ENCODE data around the gene CCDC198.

Gene CCDC198

GRCh38 chr14:57461777-57462320, 31.8 kb downstream of the CCDC198 start:
- H3K27me3 ChIP-seq (ENCODE audit: control insufficient read depth, insufficient read depth, low read length), result no peaks in the 10 kb centered on the region
- H3K9me3 ChIP-seq (ENCODE audit: control insufficient read depth, low read length), result no peaks in the 10 kb centered on the region
- H3K4me3 ChIP-seq (ENCODE audit: low read length), result no peak overlapping the region
- H3K9ac ChIP-seq (ENCODE audit: low read length), result no peak overlapping the region
- no peaks in the 10 kb centered on the region for H3K4me1 ChIP-seq (ENCODE audit: control insufficient read depth, insufficient read depth, low read length)
- no peaks in the 10 kb centered on the region for H3K36me3 ChIP-seq (ENCODE audit: control insufficient read depth, insufficient read depth, low read length)

- Histone ChIP-seq H3K4me1 (ENCODE audit: control insufficient read depth, insufficient read depth, low read length) (no peaks in the 10 kb centered on the region), H3K36me3 (ENCODE audit: control insufficient read depth, insufficient read depth, low read length) (no peaks in the 10 kb centered on the region), H3K9me3 (ENCODE audit: control insufficient read depth, low read length) (no peaks in the 10 kb centered on the region), H3K4me3 (ENCODE audit: low read length) (no peak overlapping the region), H3K27me3 (ENCODE audit: control insufficient read depth, insufficient read depth, low read length) (no peaks in the 10 kb centered on the region), H3K9ac (ENCODE audit: low read length) (no peak overlapping the region)
These were observed 57.7 kb downstream of the CCDC198 start for GRCh38 chr14:57435923-57436322.

GRCh38 chr14:57420986-57421385, 72.7 kb downstream of the CCDC198 start:
- Histone ChIP-seq H3K27me3 (ENCODE audit: control insufficient read depth, insufficient read depth, low read length) (no peaks in the 10 kb centered on the region), H3K36me3 (ENCODE audit: control insufficient read depth, insufficient read depth, low read length) (no peaks in the 10 kb centered on the region), H3K9me3 (ENCODE audit: control insufficient read depth, low read length) (no peaks in the 10 kb centered on the region), H3K4me3 (ENCODE audit: low read length) (no peak overlapping the region), H3K4me1 (ENCODE audit: control insufficient read depth, insufficient read depth, low read length) (no peaks in the 10 kb centered on the region), H3K9ac (ENCODE audit: low read length) (no peak overlapping the region)

GRCh38 chr14:57420033-57420432, 73.6 kb downstream of the CCDC198 start:
- no peaks in the 10 kb centered on the region for H3K9me3 ChIP-seq (ENCODE audit: control insufficient read depth, low read length)

More at GRCh38 chr14:57420033-57420432, 73.6 kb downstream of the CCDC198 start:
- H3K36me3 ChIP-seq (ENCODE audit: control insufficient read depth, insufficient read depth, low read length), result no peaks in the 10 kb centered on the region
- H3K4me3 ChIP-seq (ENCODE audit: low read length), result no peak overlapping the region
- H3K9ac ChIP-seq (ENCODE audit: low read length), result no peak overlapping the region
- no peaks in the 10 kb centered on the region for H3K27me3 ChIP-seq (ENCODE audit: control insufficient read depth, insufficient read depth, low read length)
- no peaks in the 10 kb centered on the region for H3K4me1 ChIP-seq (ENCODE audit: control insufficient read depth, insufficient read depth, low read length)
